SK-N-SH treated with all-trans-retinoic acid at 6 μM for 48 hours (cell line): ENCODE data around the gene TTLL13.

Source experiments
- ARNTL ChIP-seq: fragments of 450-650 bp; formaldehyde crosslinking; IDR thresholded peaks from 2 replicates; pipeline ENCODE4 v1.5.0; 2020; ENCODE audit warnings: low read depth, mild to moderate bottlenecking, moderate library complexity, borderline replicate concordance
- BACH2 ChIP-seq: fragments of 250-450 bp; sonication (Bioruptor Pico); IDR thresholded peaks from 2 replicates; pipeline ENCODE4 v1.9.0; 2021; ENCODE audit warnings: mild to moderate bottlenecking, borderline replicate concordance
- ESRRG ChIP-seq: fragments of 250-450 bp; sonication (Bioruptor Pico); IDR thresholded peaks from 2 replicates; pipeline ENCODE4 v1.6.1; 2021; ENCODE audit warnings: mild to moderate bottlenecking
- GLIS3 ChIP-seq: fragments of 250-450 bp; sonication (Bioruptor Pico); IDR thresholded peaks from 2 replicates; pipeline ENCODE4 v1.5.0; 2020; ENCODE audit warnings: mild to moderate bottlenecking, moderate library complexity
- OSR1 ChIP-seq: fragments of 250-450 bp; sonication (Bioruptor Pico); IDR thresholded peaks from 2 replicates; pipeline ENCODE4 v1.8.0; 2022; ENCODE audit warnings: moderate library complexity, mild to moderate bottlenecking, inconsistent platforms
- RARB ChIP-seq: fragments of 250-450 bp; sonication (Bioruptor Pico); IDR thresholded peaks from 2 replicates; pipeline ENCODE4 v1.8.0; 2021; ENCODE audit warnings: mild to moderate bottlenecking, moderate library complexity
- SNAI2 ChIP-seq: fragments of 250-450 bp; sonication (Bioruptor Pico); IDR thresholded peaks from 2 replicates; pipeline ENCODE4 v1.5.0; 2020; ENCODE audit warnings: mild to moderate bottlenecking, moderate library complexity
- TOX ChIP-seq: fragments of 250-450 bp; sonication (Bioruptor Pico); IDR thresholded peaks from 2 replicates; pipeline ENCODE4 v1.8.0; 2021; ENCODE audit warnings: mild to moderate bottlenecking, moderate library complexity, borderline replicate concordance
- ZFP30 ChIP-seq: fragments of 450-650 bp; formaldehyde crosslinking; IDR thresholded peaks from 2 replicates; pipeline ENCODE4 v1.5.0; 2022; ENCODE audit warnings: mild to moderate bottlenecking, moderate library complexity
- ZNF565 ChIP-seq: fragments of 450-650 bp; formaldehyde crosslinking; conservative IDR thresholded peaks from 2 replicates; pipeline ENCODE4 v1.5.0; 2020; ENCODE audit warnings: low read depth, mild to moderate bottlenecking, moderate library complexity
- ZNF70 ChIP-seq: fragments of 450-650 bp; formaldehyde crosslinking; IDR thresholded peaks from 2 replicates; pipeline ENCODE4 v1.5.0; 2020; ENCODE audit warnings: mild to moderate bottlenecking, moderate library complexity
- TF ChIP-seq, protein P1 (sequence below): fragments of 250-450 bp; sonication (Bioruptor Pico); IDR thresholded peaks from 2 replicates; pipeline ENCODE4 v1.5.1; 2020; ENCODE audit warnings: low read depth, mild to moderate bottlenecking, moderate library complexity
- TF ChIP-seq, protein P2 (sequence below): fragments of 250-450 bp; sonication (Bioruptor Pico); IDR thresholded peaks from 2 replicates; pipeline ENCODE4 v1.8.0; 2020; ENCODE audit warnings: mild to moderate bottlenecking, moderate library complexity, borderline replicate concordance

GRCh38 chr15:90202929-90203328 lies 46.4 kb upstream of the TTLL13 start:
- no peak for TF ChIP-seq OSR1 (CRISPR knock-in tag)
- TF ChIP-seq, protein P1, sequence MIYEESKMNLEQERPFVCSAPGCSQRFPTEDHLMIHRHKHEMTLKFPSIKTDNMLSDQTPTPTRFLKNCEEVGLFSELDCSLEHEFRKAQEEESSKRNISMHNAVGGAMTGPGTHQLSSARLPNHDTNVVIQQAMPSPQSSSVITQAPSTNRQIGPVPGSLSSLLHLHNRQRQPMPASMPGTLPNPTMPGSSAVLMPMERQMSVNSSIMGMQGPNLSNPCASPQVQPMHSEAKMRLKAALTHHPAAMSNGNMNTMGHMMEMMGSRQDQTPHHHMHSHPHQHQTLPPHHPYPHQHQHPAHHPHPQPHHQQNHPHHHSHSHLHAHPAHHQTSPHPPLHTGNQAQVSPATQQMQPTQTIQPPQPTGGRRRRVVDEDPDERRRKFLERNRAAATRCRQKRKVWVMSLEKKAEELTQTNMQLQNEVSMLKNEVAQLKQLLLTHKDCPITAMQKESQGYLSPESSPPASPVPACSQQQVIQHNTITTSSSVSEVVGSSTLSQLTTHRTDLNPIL, result no peak
- TF ChIP-seq, protein P2, sequence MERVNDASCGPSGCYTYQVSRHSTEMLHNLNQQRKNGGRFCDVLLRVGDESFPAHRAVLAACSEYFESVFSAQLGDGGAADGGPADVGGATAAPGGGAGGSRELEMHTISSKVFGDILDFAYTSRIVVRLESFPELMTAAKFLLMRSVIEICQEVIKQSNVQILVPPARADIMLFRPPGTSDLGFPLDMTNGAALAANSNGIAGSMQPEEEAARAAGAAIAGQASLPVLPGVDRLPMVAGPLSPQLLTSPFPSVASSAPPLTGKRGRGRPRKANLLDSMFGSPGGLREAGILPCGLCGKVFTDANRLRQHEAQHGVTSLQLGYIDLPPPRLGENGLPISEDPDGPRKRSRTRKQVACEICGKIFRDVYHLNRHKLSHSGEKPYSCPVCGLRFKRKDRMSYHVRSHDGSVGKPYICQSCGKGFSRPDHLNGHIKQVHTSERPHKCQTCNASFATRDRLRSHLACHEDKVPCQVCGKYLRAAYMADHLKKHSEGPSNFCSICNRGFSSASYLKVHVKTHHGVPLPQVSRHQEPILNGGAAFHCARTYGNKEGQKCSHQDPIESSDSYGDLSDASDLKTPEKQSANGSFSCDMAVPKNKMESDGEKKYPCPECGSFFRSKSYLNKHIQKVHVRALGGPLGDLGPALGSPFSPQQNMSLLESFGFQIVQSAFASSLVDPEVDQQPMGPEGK, result no peak
- TF ChIP-seq ZNF70 (CRISPR knock-in tag), result no peak
- TF ChIP-seq ARNTL (CRISPR knock-in tag), result no peak
- TF ChIP-seq SNAI2 (CRISPR knock-in tag), result no peak
- TF ChIP-seq ESRRG, result no peak
- no peak for TF ChIP-seq TOX (CRISPR knock-in tag)
- no peak for TF ChIP-seq ZNF565 (CRISPR knock-in tag)
- TF ChIP-seq BACH2 (CRISPR knock-in tag), result no peak
- TF ChIP-seq GLIS3, result no peak
- no peak for TF ChIP-seq ZFP30 (CRISPR knock-in tag)
- no peak for TF ChIP-seq RARB (CRISPR knock-in tag)
